ENCODE data around the gene B4GALNT2.
"Not testable (repeated sequence)": the region's sequence is repeated elsewhere in the genome, so short reads cannot be mapped to it uniquely, and the experiment has no call there.

The B4GALNT2 gene

DNA sequence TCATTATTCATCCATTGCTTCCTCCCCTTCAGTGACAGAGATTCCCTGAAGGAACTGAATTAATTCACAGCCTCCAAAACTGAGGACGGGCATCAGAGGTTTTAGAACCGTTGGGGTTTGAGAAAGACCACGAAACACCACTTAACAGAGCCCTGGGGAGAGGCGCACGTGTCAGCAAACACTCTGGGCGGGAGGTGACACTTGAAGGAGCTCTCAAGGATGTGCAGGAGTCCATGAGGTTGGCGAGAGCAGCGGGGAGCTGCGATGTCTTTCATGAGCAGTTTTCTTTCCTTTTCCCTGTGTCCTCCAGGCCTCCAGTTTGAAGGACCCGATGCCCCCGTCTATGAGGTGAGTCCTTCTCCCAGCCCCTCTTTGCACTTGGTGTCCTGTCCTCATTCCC is 23.7 kb downstream of the B4GALNT2 start:
- peaks cover 5 to 6% of the 10 kb centered on the region in 2 donors for H3K27me3 ChIP-seq (ENCODE audit: control insufficient read depth in 1 of 2, insufficient read depth in 2 of 2, low read length in 2 of 2)
- H3K9me3 ChIP-seq (ENCODE audit: low read length), result no peaks in the 10 kb centered on the region
- H3K36me3 ChIP-seq (ENCODE audit: insufficient read depth, low read length), result no peaks in the 10 kb centered on the region
- no peaks in the 10 kb centered on the region for H3K4me1 ChIP-seq (ENCODE audit: insufficient read depth, low read length)
- no peak overlapping the region for H3K4me3 ChIP-seq (ENCODE audit: low read depth in 1 of 2, low read length in 2 of 2)
- no peak overlapping the region for H3K27ac ChIP-seq (ENCODE audit: low read depth, low read length)
- H3K9ac ChIP-seq (ENCODE audit: low read length), result no peak overlapping the region

DNA sequence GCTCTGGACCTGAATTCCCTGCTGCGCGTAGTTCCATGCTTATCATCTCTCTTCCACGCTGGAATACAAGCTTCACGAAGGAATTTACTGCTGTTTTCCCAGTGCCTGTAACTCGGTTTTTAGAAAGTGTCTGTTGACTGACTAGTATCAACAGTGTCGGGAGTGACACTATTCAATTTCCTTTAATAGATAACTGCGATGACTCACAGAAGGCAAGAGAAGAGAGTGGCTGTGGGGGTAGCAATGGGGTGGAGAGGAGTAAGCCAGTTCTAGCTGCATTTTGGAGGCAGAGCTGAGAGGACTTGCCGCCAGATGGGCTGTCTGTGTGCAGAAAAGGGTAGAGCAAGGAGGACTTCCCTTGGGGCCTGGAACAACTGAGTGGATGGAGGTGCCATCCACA is 25.2 kb downstream of the B4GALNT2 start:
- no peak overlapping the region for H3K4me3 ChIP-seq (ENCODE audit: low read depth in 1 of 2, low read length in 2 of 2)
- H3K27ac ChIP-seq (ENCODE audit: low read depth, low read length), result no peak overlapping the region
- no peaks in the 10 kb centered on the region for H3K36me3 ChIP-seq (ENCODE audit: insufficient read depth, low read length)
- H3K27me3 ChIP-seq (ENCODE audit: control insufficient read depth in 1 of 2, insufficient read depth in 2 of 2, low read length in 2 of 2), result peaks cover 5 to 6% of the 10 kb centered on the region in 2 donors
- no peak overlapping the region for H3K9ac ChIP-seq (ENCODE audit: low read length)
- no peaks in the 10 kb centered on the region for H3K4me1 ChIP-seq (ENCODE audit: insufficient read depth, low read length)
- no peaks in the 10 kb centered on the region for H3K9me3 ChIP-seq (ENCODE audit: low read length)

DNA sequence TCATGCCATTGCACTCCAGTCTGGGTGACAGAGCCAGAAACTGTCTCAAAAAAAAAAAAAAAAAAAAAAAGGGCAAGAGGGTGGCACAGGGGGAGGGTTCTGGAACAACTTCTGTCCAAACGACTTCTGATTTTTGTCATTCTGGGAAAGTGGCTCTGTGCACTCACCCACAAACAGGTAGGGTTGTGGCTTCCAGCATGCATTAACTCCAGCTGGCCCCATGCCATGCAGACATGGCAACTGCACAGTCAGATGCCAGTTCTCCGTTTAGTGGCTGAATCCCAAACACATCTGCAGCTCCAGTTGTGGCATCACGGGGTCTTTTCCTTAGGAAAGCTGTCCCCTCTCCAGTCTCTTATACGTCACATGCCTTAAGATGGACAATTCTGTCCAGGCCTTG is 30.3 kb downstream of the B4GALNT2 start:
- no peak overlapping the region for H3K9ac ChIP-seq (ENCODE audit: low read length)
- no peaks in the 10 kb centered on the region for H3K36me3 ChIP-seq (ENCODE audit: insufficient read depth, low read length)
- H3K27me3 ChIP-seq (ENCODE audit: control insufficient read depth in 1 of 2, insufficient read depth in 2 of 2, low read length in 2 of 2), result peaks cover 0 to 6% of the 10 kb centered on the region in 2 donors
- no peak overlapping the region for H3K4me3 ChIP-seq (ENCODE audit: low read depth in 1 of 2, low read length in 2 of 2)
- H3K27ac ChIP-seq (ENCODE audit: low read depth, low read length), result no peak overlapping the region
- no peaks in the 10 kb centered on the region for H3K9me3 ChIP-seq (ENCODE audit: low read length)
- no peaks in the 10 kb centered on the region for H3K4me1 ChIP-seq (ENCODE audit: insufficient read depth, low read length)

DNA sequence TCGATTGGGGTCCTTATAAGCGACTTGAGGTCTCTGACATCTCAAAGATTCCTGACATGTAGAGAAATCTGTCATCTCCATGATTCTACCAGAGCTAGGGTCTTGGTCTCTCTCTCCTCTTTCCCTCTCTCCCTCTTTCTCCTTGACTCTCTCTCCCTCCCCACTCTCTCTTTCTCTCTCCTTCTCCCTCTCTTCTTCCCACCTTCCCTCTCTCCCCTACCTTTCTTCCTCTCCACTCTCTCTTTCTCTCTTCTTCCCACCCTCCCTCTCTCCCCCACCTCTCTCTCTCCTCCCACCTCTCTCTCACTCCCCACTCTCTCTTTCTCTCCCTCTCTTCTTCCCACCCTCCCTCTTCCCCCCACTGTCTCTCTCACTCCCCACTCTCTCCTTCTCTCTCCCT is 32.6 kb downstream of the B4GALNT2 start:
- Histone ChIP-seq H3K9ac (ENCODE audit: low read length) (no peak overlapping the region), H3K36me3 (ENCODE audit: insufficient read depth, low read length) (no peaks in the 10 kb centered on the region), H3K27me3 (ENCODE audit: control insufficient read depth in 1 of 2, insufficient read depth in 2 of 2, low read length in 2 of 2) (peaks cover 5 to 14% of the 10 kb centered on the region in 2 donors), H3K9me3 (ENCODE audit: low read length) (no peaks in the 10 kb centered on the region), H3K4me1 (ENCODE audit: insufficient read depth, low read length) (no peaks in the 10 kb centered on the region), H3K4me3 (ENCODE audit: low read depth in 1 of 2, low read length in 2 of 2) (no peak overlapping the region), H3K27ac (ENCODE audit: low read depth, low read length) (no peak overlapping the region)

DNA sequence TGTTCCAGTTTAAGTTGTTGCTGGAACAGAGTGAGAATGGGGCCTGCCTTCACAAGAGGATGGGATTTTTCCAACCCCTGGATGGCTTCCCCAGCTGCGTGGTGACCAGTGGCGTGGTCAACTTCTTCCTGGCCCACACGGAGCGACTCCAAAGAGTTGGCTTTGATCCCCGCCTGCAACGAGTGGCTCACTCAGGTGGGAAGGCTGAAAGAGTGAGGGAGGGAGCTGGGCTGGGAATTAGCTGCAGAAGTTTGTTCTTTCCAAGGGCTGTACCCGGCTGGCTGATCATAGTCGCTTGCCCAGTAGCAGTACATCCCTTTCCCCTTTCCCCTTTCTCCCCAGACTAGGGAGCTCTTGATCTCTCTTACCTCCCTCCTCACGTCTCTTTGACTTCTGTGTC is 36.1 kb downstream of the B4GALNT2 start:
- H3K9ac ChIP-seq (ENCODE audit: low read length), result no peak overlapping the region
- no peak overlapping the region for H3K4me3 ChIP-seq (ENCODE audit: low read depth in 1 of 2, low read length in 2 of 2)
- H3K27ac ChIP-seq (ENCODE audit: low read depth, low read length), result no peak overlapping the region
- H3K27me3 ChIP-seq (ENCODE audit: control insufficient read depth in 1 of 2, insufficient read depth in 2 of 2, low read length in 2 of 2), result peaks cover 5 to 13% of the 10 kb centered on the region in 2 donors
- no peaks in the 10 kb centered on the region for H3K9me3 ChIP-seq (ENCODE audit: low read length)
- H3K36me3 ChIP-seq (ENCODE audit: insufficient read depth, low read length), result no peaks in the 10 kb centered on the region
- no peaks in the 10 kb centered on the region for H3K4me1 ChIP-seq (ENCODE audit: insufficient read depth, low read length)

DNA sequence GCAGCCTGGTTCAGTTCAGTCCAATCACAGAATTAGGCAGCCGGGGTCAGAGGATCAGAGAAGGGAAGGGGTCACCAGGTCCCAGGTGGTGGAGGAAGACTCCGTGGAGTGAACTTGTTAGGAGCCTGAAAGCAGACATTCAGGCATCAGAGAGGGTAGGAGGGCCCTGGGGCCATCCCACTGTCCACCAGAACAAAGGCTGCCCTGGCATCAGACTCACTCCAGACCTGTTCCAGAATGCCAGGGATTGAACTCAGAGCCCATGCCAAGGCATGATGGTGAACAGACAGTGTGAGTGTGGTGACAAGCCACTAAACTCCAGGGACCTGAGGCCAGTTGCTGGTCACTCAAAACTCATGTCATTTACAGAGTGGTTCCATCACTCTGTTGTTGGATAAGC is 37.6 kb downstream of the B4GALNT2 start:
- Histone ChIP-seq H3K4me1 (ENCODE audit: insufficient read depth, low read length) (no peaks in the 10 kb centered on the region), H3K4me3 (ENCODE audit: low read depth in 1 of 2, low read length in 2 of 2) (no peak overlapping the region), H3K9ac (ENCODE audit: low read length) (no peak overlapping the region), H3K36me3 (ENCODE audit: insufficient read depth, low read length) (no peaks in the 10 kb centered on the region), H3K27me3 (ENCODE audit: control insufficient read depth in 1 of 2, insufficient read depth in 2 of 2, low read length in 2 of 2) (peaks cover 5 to 13% of the 10 kb centered on the region in 2 donors), H3K9me3 (ENCODE audit: low read length) (peaks cover under 1% of the 10 kb centered on the region), H3K27ac (ENCODE audit: low read depth, low read length) (no peak overlapping the region)

DNA sequence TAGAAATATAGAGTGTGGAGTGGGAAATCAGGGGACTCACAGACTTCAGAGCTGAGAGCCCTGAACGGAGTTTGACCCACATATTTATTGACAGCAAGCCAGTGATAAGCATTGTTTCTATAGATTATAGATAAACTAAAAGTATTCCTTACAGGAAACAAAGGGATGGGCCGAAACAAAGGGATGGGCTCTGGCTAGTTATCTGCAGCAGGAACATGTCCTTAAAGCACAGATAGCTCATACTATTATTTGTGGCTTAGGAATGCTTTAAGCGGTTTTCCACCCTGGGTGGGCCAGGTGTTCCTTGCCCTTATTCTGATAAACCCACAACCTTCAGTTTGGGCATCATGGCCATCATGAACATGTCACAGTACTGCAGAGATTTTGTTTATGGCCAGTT is 38.1 kb downstream of the B4GALNT2 start:
- H3K27ac ChIP-seq (ENCODE audit: low read depth, low read length); H3K36me3 ChIP-seq (ENCODE audit: insufficient read depth, low read length); H3K9me3 ChIP-seq (ENCODE audit: low read length); H3K9ac ChIP-seq (ENCODE audit: low read length); H3K4me1 ChIP-seq (ENCODE audit: insufficient read depth, low read length); H3K4me3 ChIP-seq (ENCODE audit: low read depth in 1 of 2, low read length in 2 of 2): not testable (repeated sequence)
- peaks cover 5 to 13% of the 10 kb centered on the region in 2 donors for H3K27me3 ChIP-seq (ENCODE audit: control insufficient read depth in 1 of 2, insufficient read depth in 2 of 2, low read length in 2 of 2)

DNA sequence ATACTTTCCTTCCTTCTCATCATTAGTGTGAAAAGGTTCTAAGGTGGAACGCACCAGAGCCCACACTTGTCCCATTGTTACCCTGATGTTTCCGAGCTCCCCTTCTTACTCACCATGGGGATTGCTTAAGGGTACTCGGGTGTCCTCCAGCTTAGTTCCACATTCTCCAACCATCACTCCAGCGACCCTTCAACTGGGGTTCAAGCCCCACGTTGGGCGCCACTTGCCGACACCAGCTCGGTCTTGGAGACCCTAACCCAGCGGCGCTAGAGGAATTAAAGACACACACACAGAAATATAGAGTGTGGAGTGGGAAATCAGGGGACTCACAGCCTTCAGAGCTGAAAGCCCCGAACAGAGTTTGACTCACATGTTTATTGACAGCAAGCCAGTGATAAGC is 43.4 kb downstream of the B4GALNT2 start:
- H3K4me3 ChIP-seq (ENCODE audit: low read depth in 1 of 2, low read length in 2 of 2); H3K4me1 ChIP-seq (ENCODE audit: insufficient read depth, low read length); H3K36me3 ChIP-seq (ENCODE audit: insufficient read depth, low read length); H3K27ac ChIP-seq (ENCODE audit: low read depth, low read length); H3K27me3 ChIP-seq (ENCODE audit: control insufficient read depth in 1 of 2, insufficient read depth in 2 of 2, low read length in 2 of 2); H3K9ac ChIP-seq (ENCODE audit: low read length): not testable (repeated sequence)
- peaks cover 17% of the 10 kb centered on the region for H3K9me3 ChIP-seq (ENCODE audit: low read length)

DNA sequence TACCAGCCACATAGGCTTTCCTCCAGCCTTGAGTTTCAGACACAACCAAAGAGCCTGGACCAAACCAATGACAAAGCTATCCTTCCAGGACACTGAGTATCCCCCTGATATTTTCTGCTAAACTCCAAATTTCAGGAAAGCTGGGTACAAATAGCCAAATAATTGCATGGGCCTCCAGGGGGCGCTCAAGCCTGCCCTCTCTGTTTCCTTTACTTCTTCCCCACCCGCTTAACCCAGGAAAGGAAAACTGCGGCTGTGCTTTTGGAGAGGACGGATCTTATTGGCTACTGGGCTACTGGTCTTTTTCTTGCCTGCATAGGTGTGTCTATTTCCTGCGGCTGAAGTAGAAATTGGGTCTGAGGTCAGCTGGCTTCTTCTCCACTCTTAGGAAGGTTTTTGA is 47.7 kb downstream of the B4GALNT2 start:
- Histone ChIP-seq H3K27ac (ENCODE audit: low read depth, low read length) (no peak overlapping the region), H3K27me3 (ENCODE audit: control insufficient read depth in 1 of 2, insufficient read depth in 2 of 2, low read length in 2 of 2) (no peaks in the 10 kb centered on the region), H3K4me3 (ENCODE audit: low read depth in 1 of 2, low read length in 2 of 2) (no peak overlapping the region), H3K36me3 (ENCODE audit: insufficient read depth, low read length) (no peaks in the 10 kb centered on the region), H3K9ac (ENCODE audit: low read length) (no peak overlapping the region), H3K9me3 (ENCODE audit: low read length) (peaks cover 15% of the 10 kb centered on the region), H3K4me1 (ENCODE audit: insufficient read depth, low read length) (no peaks in the 10 kb centered on the region)

DNA sequence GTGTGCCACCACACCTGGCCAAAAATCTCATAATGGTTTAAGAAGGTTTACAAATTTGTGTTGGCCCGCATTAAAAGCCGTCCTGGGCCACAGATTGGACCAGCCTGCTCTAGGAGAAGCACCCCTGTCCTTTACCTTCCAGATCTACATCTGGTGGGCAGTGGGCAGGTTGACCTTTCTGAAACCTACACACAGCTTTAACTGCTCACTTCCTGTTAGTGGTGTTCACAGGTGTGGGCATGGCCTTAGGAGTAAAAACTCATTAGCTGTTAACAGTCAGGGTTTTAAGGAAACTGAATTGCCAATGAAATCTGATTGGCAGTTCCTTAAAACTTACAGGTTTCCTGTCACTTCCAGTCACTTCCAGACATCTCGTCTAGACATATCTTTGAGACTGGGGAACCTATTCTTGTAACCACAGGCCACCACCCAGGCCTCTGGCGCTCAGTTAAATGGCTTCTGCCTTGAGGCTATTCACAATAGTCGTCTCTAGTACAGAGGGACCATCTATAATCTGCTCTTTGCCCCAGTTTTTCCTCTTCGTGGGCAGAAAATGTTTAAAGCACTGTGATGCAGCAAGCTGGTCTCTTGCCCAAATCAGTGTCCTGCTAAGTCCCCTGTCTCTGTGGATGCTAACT is 48.5 kb downstream of the B4GALNT2 start:
- H3K27ac ChIP-seq (ENCODE audit: low read depth, low read length), result no peak overlapping the region
- H3K36me3 ChIP-seq (ENCODE audit: insufficient read depth, low read length), result no peaks in the 10 kb centered on the region
- no peak overlapping the region for H3K9ac ChIP-seq (ENCODE audit: low read length)
- H3K4me3 ChIP-seq (ENCODE audit: low read depth in 1 of 2, low read length in 2 of 2), result no peak overlapping the region
- H3K27me3 ChIP-seq (ENCODE audit: control insufficient read depth in 1 of 2, insufficient read depth in 2 of 2, low read length in 2 of 2), result no peaks in the 10 kb centered on the region
- peaks cover 8% of the 10 kb centered on the region for H3K9me3 ChIP-seq (ENCODE audit: low read length)
- H3K4me1 ChIP-seq (ENCODE audit: insufficient read depth, low read length), result no peaks in the 10 kb centered on the region

DNA sequence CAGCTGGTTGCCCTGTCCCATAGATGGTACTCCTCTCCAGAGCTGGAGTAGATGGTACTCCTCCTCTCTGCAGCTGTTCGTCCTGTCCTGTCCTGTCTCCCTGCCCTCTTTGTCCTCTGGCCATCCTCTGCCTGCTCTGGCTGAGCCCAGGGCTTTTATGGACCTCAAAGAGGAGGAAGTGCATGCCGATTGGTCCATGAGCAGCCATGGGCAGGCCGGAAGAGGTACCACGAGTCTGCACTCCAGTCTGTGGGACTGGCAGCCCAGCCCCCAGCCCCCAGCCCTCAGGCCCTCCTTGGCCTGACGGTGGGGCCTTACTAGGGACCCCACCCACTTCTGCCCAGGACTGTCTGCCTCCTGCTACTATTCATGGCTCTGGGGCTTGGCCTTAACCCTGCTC is 50.8 kb downstream of the B4GALNT2 start:
- no peak overlapping the region for H3K4me3 ChIP-seq (ENCODE audit: low read depth in 1 of 2, low read length in 2 of 2)
- no peak overlapping the region for H3K9ac ChIP-seq (ENCODE audit: low read length)
- no peaks in the 10 kb centered on the region for H3K27me3 ChIP-seq (ENCODE audit: control insufficient read depth in 1 of 2, insufficient read depth in 2 of 2, low read length in 2 of 2)
- no peaks in the 10 kb centered on the region for H3K4me1 ChIP-seq (ENCODE audit: insufficient read depth, low read length)
- no peak overlapping the region for H3K27ac ChIP-seq (ENCODE audit: low read depth, low read length)
- no peaks in the 10 kb centered on the region for H3K36me3 ChIP-seq (ENCODE audit: insufficient read depth, low read length)
- no peaks in the 10 kb centered on the region for H3K9me3 ChIP-seq (ENCODE audit: low read length)

DNA sequence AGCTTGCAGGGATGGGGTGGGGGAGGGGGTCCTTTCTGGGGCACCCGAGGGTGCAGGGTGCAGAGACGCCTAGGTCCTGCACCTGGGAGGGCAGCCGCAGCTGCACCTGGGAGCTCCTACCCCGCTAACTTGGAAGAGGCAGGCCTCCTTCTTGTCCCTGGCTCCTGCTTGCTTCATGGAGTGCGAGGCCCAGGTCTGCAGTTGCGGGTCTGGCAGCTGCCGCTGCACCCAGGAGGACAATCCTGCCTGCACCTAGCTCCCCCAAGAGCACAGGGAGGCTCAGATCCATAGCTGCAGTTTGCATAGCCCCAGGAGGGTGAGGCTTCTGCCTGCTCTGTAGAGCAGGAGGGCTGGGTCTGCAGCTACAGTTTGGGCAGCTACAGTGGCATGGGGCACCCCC is 51.2 kb downstream of the B4GALNT2 start:
- H3K4me1 ChIP-seq (ENCODE audit: insufficient read depth, low read length), result no peaks in the 10 kb centered on the region
- no peaks in the 10 kb centered on the region for H3K27me3 ChIP-seq (ENCODE audit: control insufficient read depth in 1 of 2, insufficient read depth in 2 of 2, low read length in 2 of 2)
- no peak overlapping the region for H3K9ac ChIP-seq (ENCODE audit: low read length)
- H3K27ac ChIP-seq (ENCODE audit: low read depth, low read length), result no peak overlapping the region
- no peak overlapping the region for H3K4me3 ChIP-seq (ENCODE audit: low read depth in 1 of 2, low read length in 2 of 2)
- H3K36me3 ChIP-seq (ENCODE audit: insufficient read depth, low read length), result no peaks in the 10 kb centered on the region
- H3K9me3 ChIP-seq (ENCODE audit: low read length), result no peaks in the 10 kb centered on the region
